HCT116 (cell line): ENCODE data around the gene GABARAP. TPM values are rescaled to one million over a fixed set of nuclear protein-coding genes. Genes with fewer than 3 reads are reported as not detected.

Experiments used
- ATAC-seq: fragments of 200-7000 bp; cut with Tn5 transposase; 2 replicates; pipeline ENCODE4 v1.9.1; 2020; ENCODE audit warnings: mild to moderate bottlenecking, moderate library complexity
- BruUV-seq: library from RNA; stranded (reverse); fragments of 400-500 nt; replicated peaks from 2 replicates; lab custom pipeline; 2021; lab: Mats Ljungman, UMichigan
- CTCF ChIA-PET: fragments of 300-600 bp; sonication (Branson Sonifier 250); formaldehyde crosslinking; loops from one replicate; lab custom pipeline; 2021; ENCODE audit warnings: antibody characterized with exemption; lab: Charles Lee
- POLR2A ChIA-PET: fragments of 300-600, 350-600 bp; sonication (Branson Sonifier 250); formaldehyde crosslinking; loops from one replicate; lab custom pipeline; 2021; ENCODE audit warnings: antibody characterized with exemption; lab: Charles Lee
- RAD21 ChIA-PET, 2 experiments: fragments of 300-600 bp; sonication (Branson Sonifier 250); formaldehyde crosslinking; loops; one replicate each; lab custom pipeline; 2023; ENCODE audit warnings: low total read pairs in 2 of 2; ENCODE audit not compliant: uncharacterized antibody in 2 of 2, unreplicated experiment in 2 of 2, low non-redundant PET in 1 of 2; lab: Charles Lee
- DNase-seq: peaks from one replicate; pipeline ENCODE4 v3.0.0-alpha.2; 2010; ENCODE audit warnings: low read depth, low spot score
- H2AFZ ChIP-seq: fragments of 200-600 bp; shearing (Covaris generic), sonication (generic); 2 replicates; pipeline ENCODE4 v1.6.1; 2017; ENCODE audit warnings: low read depth, mixed run types, mixed read lengths, antibody characterized with exemption, low read length; ENCODE audit not compliant: poor library complexity, severe bottlenecking
- H3K27ac ChIP-seq: 2 replicates; pipeline ENCODE4 v1.5.1; 2012; ENCODE audit warnings: low read depth, low read length
- H3K27me3 ChIP-seq: fragments of 200-600 bp; sonication (generic); 2 replicates; pipeline ENCODE4 v1.6.1; 2016; ENCODE audit warnings: mixed run types, low read length, mixed read lengths; ENCODE audit not compliant: insufficient read depth
- H3K36me3 ChIP-seq, 2 experiments: fragments of 200-500 bp in 1 of 2; fragments of 200-600 bp in 1 of 2; sonication (Bioruptor generic) in 1 of 2; sonication (generic) in 1 of 2; 2 replicates each; pipeline versions ENCODE4 v1.5.1 to v1.6.1; 2014 to 2016; ENCODE audit warnings: low read length in 2 of 2, inconsistent platforms in 1 of 2, mixed read lengths in 1 of 2, mixed run types in 1 of 2; ENCODE audit not compliant: insufficient read depth in 2 of 2, control insufficient read depth in 1 of 2
- H3K4me1 ChIP-seq, 2 experiments: fragments of 200-600 bp in 1 of 2; sonication (generic) in 1 of 2; 2 replicates each; pipeline versions ENCODE4 v1.5.1 to v1.6.1; 2012 to 2017; ENCODE audit warnings: low read length in 2 of 2, inconsistent platforms in 1 of 2, mild to moderate bottlenecking in 1 of 2, mixed read lengths in 1 of 2, mixed run types in 1 of 2, moderate library complexity in 1 of 2; ENCODE audit not compliant: insufficient read depth in 2 of 2, control insufficient read depth in 1 of 2
- H3K4me2 ChIP-seq: fragments of 200-600 bp; sonication (generic); 2 replicates; pipeline ENCODE4 v1.6.1; 2017; ENCODE audit warnings: mixed run types, low read length, mixed read lengths
- H3K4me3 ChIP-seq, 2 experiments: fragments of 200-600 bp in 1 of 2; sonication (generic) in 1 of 2; replicated peaks in 1 of 2; 2 replicates each; pipeline ENCODE4 v1.5.1; 2011 to 2016; ENCODE audit warnings: low read length in 2 of 2, control low read depth in 1 of 2, low read depth in 1 of 2, mild to moderate bottlenecking in 1 of 2, mixed read lengths in 1 of 2, mixed run types in 1 of 2
- H3K79me2 ChIP-seq: fragments of 200-600 bp; sonication (generic); 2 replicates; pipeline ENCODE4 v1.6.1; 2017; ENCODE audit warnings: mild to moderate bottlenecking, mixed run types, low read length, moderate library complexity, mixed read lengths; ENCODE audit not compliant: insufficient read depth
- H3K9ac ChIP-seq: fragments of 200-600 bp; sonication (generic); 2 replicates; pipeline ENCODE4 v1.6.1; 2016; ENCODE audit warnings: low read length, mixed read lengths
- H3K9me2 ChIP-seq: fragments of 200-600 bp; sonication (generic), shearing (Covaris generic); 2 replicates; pipeline ENCODE4 v1.6.1; 2017; ENCODE audit warnings: mixed run types, mild to moderate bottlenecking, moderate library complexity; ENCODE audit not compliant: insufficient read depth
- H3K9me3 ChIP-seq, 2 experiments: fragments of 200-500 bp in 1 of 2; fragments of 200-600 bp in 1 of 2; sonication (Bioruptor generic) in 1 of 2; sonication (generic) in 1 of 2; 2 replicates each; pipeline ENCODE4 v1.6.1; 2014 to 2017; ENCODE audit warnings: low read length in 2 of 2, mixed read lengths in 2 of 2, inconsistent platforms in 1 of 2, low read depth in 1 of 2, mild to moderate bottlenecking in 1 of 2, mixed run types in 1 of 2, moderate library complexity in 1 of 2; ENCODE audit not compliant: control insufficient read depth in 1 of 2, insufficient read depth in 1 of 2
- H4K20me1 ChIP-seq: fragments of 200-600 bp; sonication (generic), shearing (Covaris generic); 2 replicates; pipeline ENCODE4 v1.6.1; 2017; ENCODE audit warnings: mixed run types, mild to moderate bottlenecking, moderate library complexity; ENCODE audit not compliant: insufficient read depth
- CBX3 ChIP-seq: IDR thresholded peaks from 2 replicates; pipeline ENCODE4 v1.6.1; 2012; ENCODE audit warnings: low read depth
- FOSL1 ChIP-seq: IDR thresholded peaks from 2 replicates; pipeline ENCODE4 v1.6.1; 2012; ENCODE audit warnings: low read depth
- RAD21 ChIP-seq: IDR thresholded peaks from 2 replicates; pipeline ENCODE4 v1.6.1; 2012; ENCODE audit warnings: low read depth, mild to moderate bottlenecking
- SRF ChIP-seq: IDR thresholded peaks from 2 replicates; pipeline ENCODE4 v1.6.1; 2012; ENCODE audit warnings: low read depth
- TCF7L2 ChIP-seq: IDR thresholded peaks from 2 replicates; pipeline ENCODE4 v1.7.0; 2011; ENCODE audit warnings: borderline replicate concordance, inconsistent platforms; ENCODE audit not compliant: insufficient read depth, insufficient read length; ENCODE audit errors: extremely low read depth
- ZNF274 ChIP-seq: fragments of 200-500 bp; sonication (Bioruptor generic); IDR thresholded peaks from 2 replicates; pipeline ENCODE4 v1.6.1; 2014; ENCODE audit warnings: mild to moderate bottlenecking, low read depth, low read length, inconsistent platforms
- intact Hi-C: fragments of 100-400 bp; cut with micrococcal nuclease; formaldehyde crosslinking; loops from 2 replicates; pipeline ENCODE4 v1.10.0; 2022
- total RNA-seq: library from RNA; stranded (reverse); gene quantifications from one replicate; pipeline ENCODE4 v1.2.1, GENCODE V29; 2021; ENCODE audit not compliant: unreplicated experiment
- TF ChIP-seq, protein P1 (sequence below): IDR thresholded peaks from 2 replicates; pipeline ENCODE4 v1.6.1; 2011; ENCODE audit warnings: mild to moderate bottlenecking, low read length, moderate library complexity; ENCODE audit not compliant: insufficient replicate concordance; ENCODE audit errors: extremely low read depth

GABARAP gene
- total RNA-seq, 1 experiment from 2014 or later = 287 TPM

DNA sequence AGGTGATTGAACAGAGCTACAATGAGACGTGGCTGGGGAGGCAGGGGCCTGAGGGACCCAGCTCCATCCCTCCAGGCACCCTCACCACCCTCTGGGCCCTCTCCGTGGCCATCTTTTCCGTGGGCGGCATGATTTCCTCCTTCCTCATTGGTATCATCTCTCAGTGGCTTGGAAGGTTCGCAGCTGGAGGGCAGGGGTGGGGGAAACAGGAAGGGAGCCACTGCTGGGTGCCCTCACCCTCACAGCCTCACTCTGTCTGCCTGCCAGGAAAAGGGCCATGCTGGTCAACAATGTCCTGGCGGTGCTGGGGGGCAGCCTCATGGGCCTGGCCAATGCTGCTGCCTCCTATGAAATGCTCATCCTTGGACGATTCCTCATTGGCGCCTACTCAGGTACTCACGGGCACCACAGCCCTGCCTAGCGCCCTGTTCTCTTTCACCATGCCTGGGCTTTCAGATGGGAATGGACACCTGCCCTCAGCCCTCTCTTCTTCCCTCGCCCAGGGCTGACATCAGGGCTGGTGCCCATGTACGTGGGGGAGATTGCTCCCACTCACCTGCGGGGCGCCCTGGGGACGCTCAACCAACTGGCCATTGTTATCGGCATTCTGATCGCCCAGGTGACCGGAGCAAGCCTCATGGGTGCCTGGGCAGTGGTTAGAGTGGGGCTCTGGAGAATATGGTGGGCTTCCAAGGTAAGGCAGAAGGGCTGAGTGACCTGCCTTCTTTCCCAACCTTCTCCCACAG lies 41.4 kb upstream of the GABARAP start (continued):
- TF ChIP-seq TCF7L2 (no peak), SRF (no peak), CBX3 (no peak), RAD21 (no peak)

DNA sequence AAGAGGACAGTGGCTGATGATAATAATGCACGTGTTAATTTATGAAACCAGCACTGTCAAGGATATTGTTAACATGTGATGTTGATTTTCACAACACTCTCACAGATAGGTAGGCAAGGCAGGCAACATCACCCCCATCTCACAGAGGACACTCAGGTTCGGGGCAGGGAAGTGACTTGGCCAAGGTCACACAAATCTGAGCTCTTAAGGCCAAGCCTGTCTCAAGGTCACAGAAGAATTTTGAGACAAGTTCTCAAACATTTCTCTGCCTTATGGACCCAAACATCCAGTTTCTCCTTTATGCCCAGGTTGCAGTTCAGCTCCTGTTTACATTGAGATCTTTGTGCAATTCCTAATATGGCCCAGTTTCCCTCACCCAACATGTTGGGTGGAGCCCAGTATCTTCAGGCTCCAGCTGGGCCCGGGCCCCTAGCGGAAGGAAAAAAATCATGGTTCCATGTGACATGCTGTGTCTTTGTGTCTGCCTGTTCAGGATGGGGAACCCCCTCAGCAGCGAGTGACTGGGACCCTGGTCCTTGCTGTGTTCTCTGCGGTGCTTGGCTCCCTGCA lies 40.6 kb upstream of the GABARAP start:
- Histone ChIP-seq H4K20me1 (no peaks in the 10 kb centered on the region), H3K27me3 (no peaks in the 10 kb centered on the region), H3K4me1 (peaks cover 13 to 34% of the 10 kb centered on the region in 2 experiments), H3K27ac (no peak overlapping the region), H2AFZ (no peak overlapping the region), H3K9me2 (no peaks in the 10 kb centered on the region), H3K4me3 (no peak overlapping the region), H3K9me3 (no peaks in the 10 kb centered on the region), H3K79me2 (no peaks in the 10 kb centered on the region), H3K9ac (peak overlapping the region; percentile 3; the same call in 1 of the 2 replicates), H3K4me2 (peak overlapping the region; percentile 98; the same call in 1 of the 2 replicates), H3K36me3 (no peaks in the 10 kb centered on the region)
- BruUV-seq = no TSS peak
- ChIA-PET CTCF (interaction anchor here (1.2 kb wide), 1 partner anchor 13 kb away, joined by 3 read pairs; no protein-coding TSS in a partner anchor), RAD21 (no interaction called here), POLR2A (interaction anchor here (0.6 kb wide), 1 partner anchor 259 kb away, joined by 3 read pairs; no protein-coding TSS in a partner anchor)
- intact Hi-C loops = no loop called here
- TF ChIP-seq FOSL1 = no peak
- no peak for TF ChIP-seq ZNF274
- TF ChIP-seq, protein P1, sequence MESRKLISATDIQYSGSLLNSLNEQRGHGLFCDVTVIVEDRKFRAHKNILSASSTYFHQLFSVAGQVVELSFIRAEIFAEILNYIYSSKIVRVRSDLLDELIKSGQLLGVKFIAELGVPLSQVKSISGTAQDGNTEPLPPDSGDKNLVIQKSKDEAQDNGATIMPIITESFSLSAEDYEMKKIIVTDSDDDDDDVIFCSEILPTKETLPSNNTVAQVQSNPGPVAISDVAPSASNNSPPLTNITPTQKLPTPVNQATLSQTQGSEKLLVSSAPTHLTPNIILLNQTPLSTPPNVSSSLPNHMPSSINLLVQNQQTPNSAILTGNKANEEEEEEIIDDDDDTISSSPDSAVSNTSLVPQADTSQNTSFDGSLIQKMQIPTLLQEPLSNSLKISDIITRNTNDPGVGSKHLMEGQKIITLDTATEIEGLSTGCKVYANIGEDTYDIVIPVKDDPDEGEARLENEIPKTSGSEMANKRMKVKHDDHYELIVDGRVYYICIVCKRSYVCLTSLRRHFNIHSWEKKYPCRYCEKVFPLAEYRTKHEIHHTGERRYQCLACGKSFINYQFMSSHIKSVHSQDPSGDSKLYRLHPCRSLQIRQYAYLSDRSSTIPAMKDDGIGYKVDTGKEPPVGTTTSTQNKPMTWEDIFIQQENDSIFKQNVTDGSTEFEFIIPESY = no peak
- no peak for TF ChIP-seq RAD21
- DNase-seq = no peak
- ATAC-seq = no peak
